ENCODE data around the gene TTC39C. TPM values are rescaled to one million over a fixed set of nuclear protein-coding genes. Genes with fewer than 3 reads are reported as not detected.
A peak's percentile ranks its signal among the peaks of the same experiment; 100 is the strongest.

TTC39C gene
- total and polyA plus RNA-seq, 9 donors = 7.2 to 31.0 (median 14.0) TPM

GRCh38 chr18:24181806-24182205 is 167.3 kb downstream of the TTC39C start:
- H3K4me3 ChIP-seq = no peak overlapping the region
- intact Hi-C loops (cut with DNase I) = no loop called here
- DNase-seq = no peak
- H3K9me3 ChIP-seq = no peaks in the 10 kb centered on the region
- WGBS, 3 donors = 71 to 80% (median 74%) methylated on average over 2 of the region's 2 CpGs
- no peaks in the 10 kb centered on the region for H3K4me1 ChIP-seq (ENCODE audit: insufficient read depth)
- no peaks in the 10 kb centered on the region for H3K27me3 ChIP-seq
- no peaks in the 10 kb centered on the region for H3K36me3 ChIP-seq
- H3K27ac ChIP-seq = no peak overlapping the region
- TF ChIP-seq POLR2A (IDR thresholded peaks at IDR 0.05) (no peak), CTCF (IDR thresholded peaks at IDR 0.05) (no peak), EP300 (IDR thresholded peaks at IDR 0.05) (no peak)

Small RNA genes lying within 50 kb of the gene (small RNA-seq; reads per million reads assigned to genes)
- gene RF00017 (not detected), gene RNA5SP452 (0.90 reads per million, percentile 52 among the genes with 10 or more reads in this experiment), gene RNU5A-6P (not detected)

Other genes with a start within 250 kb of the TTC39C start
- gene CABYR, start 124.3 kb downstream of the TTC39C start, total RNA-seq = 1 to 10 TPM in 6 of 7 donors, not detected in 1; 1.1 to 4.5 (median 1.9) TPM
- 1 to 10 TPM; 1.8 to 8.1 TPM for gene CABYR, start 124.3 kb downstream of the TTC39C start, polyA plus RNA-seq